DND-41 (cell line): ENCODE results near the gene CDK11B.

Experiments
- ATAC-seq: fragments of 200-7000 bp; cut with Tn5 transposase; 3 replicates; pipeline ENCODE4 v1.9.1; 2021; ENCODE audit warnings: low read depth; ENCODE audit not compliant: insufficient read depth
- DNase-seq: peaks from one replicate; pipeline ENCODE4 v3.0.0-alpha.2; 2020
- H2AFZ ChIP-seq: 2 replicates; pipeline ENCODE4 v1.6.0; 2012; ENCODE audit warnings: low read depth, low read length
- H3K27ac ChIP-seq: 2 replicates; pipeline ENCODE4 v1.5.1; 2012; ENCODE audit warnings: low read length, inconsistent platforms
- H3K27me3 ChIP-seq: fragments of 200-600 bp; sonication (generic); 2 replicates; pipeline ENCODE4 v1.6.0; 2012; ENCODE audit warnings: low read length, mild to moderate bottlenecking, inconsistent platforms; ENCODE audit not compliant: insufficient read depth, poor library complexity
- H3K36me3 ChIP-seq: 2 replicates; pipeline ENCODE4 v1.5.1; 2012; ENCODE audit warnings: low read length, inconsistent platforms; ENCODE audit not compliant: insufficient read depth
- H3K4me1 ChIP-seq: 2 replicates; pipeline ENCODE4 v1.5.1; 2012; ENCODE audit warnings: mild to moderate bottlenecking, low read length; ENCODE audit not compliant: insufficient read depth
- H3K4me2 ChIP-seq: 2 replicates; pipeline ENCODE4 v1.6.0; 2012; ENCODE audit warnings: mild to moderate bottlenecking, moderate library complexity, low read length, inconsistent platforms; ENCODE audit not compliant: insufficient read depth
- H3K4me3 ChIP-seq, 2 experiments: fragments of 200-600 bp in 1 of 2; shearing (Covaris generic) in 1 of 2; 2 replicates each; pipeline ENCODE4 v1.5.1; 2012 to 2016; ENCODE audit warnings: inconsistent platforms in 2 of 2, low read length in 2 of 2, mild to moderate bottlenecking in 2 of 2, low read depth in 1 of 2, moderate library complexity in 1 of 2
- H3K79me2 ChIP-seq: 2 replicates; pipeline ENCODE4 v1.6.0; 2012; ENCODE audit warnings: low read length, inconsistent platforms; ENCODE audit not compliant: insufficient read depth
- H3K9ac ChIP-seq: 2 replicates; pipeline ENCODE4 v1.6.0; 2012; ENCODE audit warnings: low read depth, mild to moderate bottlenecking, inconsistent platforms, low read length, moderate library complexity
- H3K9me3 ChIP-seq: 2 replicates; pipeline ENCODE4 v1.5.1; 2012; ENCODE audit warnings: low read length, moderate library complexity, mild to moderate bottlenecking, inconsistent platforms; ENCODE audit not compliant: insufficient read depth, severe bottlenecking
- H4K20me1 ChIP-seq: 2 replicates; pipeline ENCODE4 v1.6.0; 2012; ENCODE audit warnings: low read length; ENCODE audit not compliant: insufficient read depth
- CTCF ChIP-seq: IDR thresholded peaks from 2 replicates; pipeline ENCODE4 v1.5.1; 2012; ENCODE audit warnings: borderline replicate concordance, low read length, moderate library complexity, mild to moderate bottlenecking; ENCODE audit not compliant: poor library complexity, severe bottlenecking; ENCODE audit errors: extremely low read depth
- EZH2 ChIP-seq: IDR thresholded peaks from 3 replicates; pipeline ENCODE4 v1.6.1; 2012; ENCODE audit warnings: borderline replicate concordance, low read depth, mild to moderate bottlenecking, moderate library complexity, low read length, inconsistent platforms; ENCODE audit not compliant: severe bottlenecking

The CDK11B gene

GRCh38 chr1:1616045-1616790, 42.6 kb downstream of the CDK11B start:
- Histone ChIP-seq H3K9ac (peak overlapping the region; percentile 100), H3K4me1 (peaks cover 38% of the 10 kb centered on the region), H2AFZ (peak overlapping the region; percentile 99), H3K4me2 (peak overlapping the region; percentile 85), H3K27ac (peak overlapping the region; percentile 100), H4K20me1 (peaks cover 31% of the 10 kb centered on the region), H3K27me3 (no peaks in the 10 kb centered on the region), H3K4me3 (peak overlapping the region; percentile 81 to 99; a peak in 3 of 4 replicates), H3K36me3 (peaks cover 21% of the 10 kb centered on the region), H3K79me2 (peaks cover 32% of the 10 kb centered on the region), H3K9me3 (no peaks in the 10 kb centered on the region)
- TF ChIP-seq EZH2 (no peak), CTCF (no peak)
- DNase-seq (peak; percentile 43), ATAC-seq (peak; percentile 29)

- no peaks in the 10 kb centered on the region for H3K27me3 ChIP-seq
- no peaks in the 10 kb centered on the region for H3K9me3 ChIP-seq
- peak within 1 kb of the TSS; percentile 85 for H3K4me2 ChIP-seq
- H2AFZ ChIP-seq = peak within 1 kb of the TSS; percentile 99
- peaks cover 32% of the 10 kb centered on the region for H3K79me2 ChIP-seq
- peaks cover 21% of the 10 kb centered on the region for H3K36me3 ChIP-seq
- peak within 1 kb of the TSS; percentile 100 for H3K27ac ChIP-seq
- H3K4me1 ChIP-seq = peaks cover 38% of the 10 kb centered on the region
- TF ChIP-seq CTCF (no peak), EZH2 (no peak)
- DNase-seq (peak; percentile 98), ATAC-seq (peak; percentile 87)
- peaks cover 31% of the 10 kb centered on the region for H4K20me1 ChIP-seq
- peak within 1 kb of the TSS; percentile 100 for H3K9ac ChIP-seq
- peak within 1 kb of the TSS; percentile 81 to 99 for H3K4me3 ChIP-seq
These were observed 43.4 kb downstream of the CDK11B start, which contains the start of gene MIB2 for GRCh38 chr1:1615256-1616044. TSS of gene MIB2 (plus strand) at chr1:1615500. CDS start at chr1:1623453, 7,953 bp downstream.

GRCh38 chr1:1614954-1615255, 43.9 kb downstream of the CDK11B start:
- Histone ChIP-seq H2AFZ (peak overlapping the region; percentile 80), H3K4me1 (peaks cover 38% of the 10 kb centered on the region), H3K36me3 (peaks cover 21% of the 10 kb centered on the region), H4K20me1 (peaks cover 31% of the 10 kb centered on the region), H3K27ac (peak overlapping the region; percentile 63), H3K4me2 (peak overlapping the region; percentile 85), H3K9ac (peak overlapping the region; percentile 100), H3K9me3 (no peaks in the 10 kb centered on the region), H3K79me2 (peaks cover 32% of the 10 kb centered on the region), H3K27me3 (no peaks in the 10 kb centered on the region), H3K4me3 (peak overlapping the region; percentile 68 to 99; a peak in 3 of 4 replicates)
- no peak for DNase-seq
- no peak for TF ChIP-seq CTCF
- no peak for TF ChIP-seq EZH2
- no peak for ATAC-seq
